HuH-7 (cell line): ENCODE measurements around the gene TRMU.
A peak's percentile ranks its signal among the peaks of the same experiment; 100 is the strongest.

Experiments
- DNase-seq: peaks from one replicate; pipeline ENCODE4 v3.0.0; 2011; ENCODE audit warnings: low spot score

Gene TRMU, protein sequence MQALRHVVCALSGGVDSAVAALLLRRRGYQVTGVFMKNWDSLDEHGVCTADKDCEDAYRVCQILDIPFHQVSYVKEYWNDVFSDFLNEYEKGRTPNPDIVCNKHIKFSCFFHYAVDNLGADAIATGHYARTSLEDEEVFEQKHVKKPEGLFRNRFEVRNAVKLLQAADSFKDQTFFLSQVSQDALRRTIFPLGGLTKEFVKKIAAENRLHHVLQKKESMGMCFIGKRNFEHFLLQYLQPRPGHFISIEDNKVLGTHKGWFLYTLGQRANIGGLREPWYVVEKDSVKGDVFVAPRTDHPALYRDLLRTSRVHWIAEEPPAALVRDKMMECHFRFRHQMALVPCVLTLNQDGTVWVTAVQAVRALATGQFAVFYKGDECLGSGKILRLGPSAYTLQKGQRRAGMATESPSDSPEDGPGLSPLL

DNA sequence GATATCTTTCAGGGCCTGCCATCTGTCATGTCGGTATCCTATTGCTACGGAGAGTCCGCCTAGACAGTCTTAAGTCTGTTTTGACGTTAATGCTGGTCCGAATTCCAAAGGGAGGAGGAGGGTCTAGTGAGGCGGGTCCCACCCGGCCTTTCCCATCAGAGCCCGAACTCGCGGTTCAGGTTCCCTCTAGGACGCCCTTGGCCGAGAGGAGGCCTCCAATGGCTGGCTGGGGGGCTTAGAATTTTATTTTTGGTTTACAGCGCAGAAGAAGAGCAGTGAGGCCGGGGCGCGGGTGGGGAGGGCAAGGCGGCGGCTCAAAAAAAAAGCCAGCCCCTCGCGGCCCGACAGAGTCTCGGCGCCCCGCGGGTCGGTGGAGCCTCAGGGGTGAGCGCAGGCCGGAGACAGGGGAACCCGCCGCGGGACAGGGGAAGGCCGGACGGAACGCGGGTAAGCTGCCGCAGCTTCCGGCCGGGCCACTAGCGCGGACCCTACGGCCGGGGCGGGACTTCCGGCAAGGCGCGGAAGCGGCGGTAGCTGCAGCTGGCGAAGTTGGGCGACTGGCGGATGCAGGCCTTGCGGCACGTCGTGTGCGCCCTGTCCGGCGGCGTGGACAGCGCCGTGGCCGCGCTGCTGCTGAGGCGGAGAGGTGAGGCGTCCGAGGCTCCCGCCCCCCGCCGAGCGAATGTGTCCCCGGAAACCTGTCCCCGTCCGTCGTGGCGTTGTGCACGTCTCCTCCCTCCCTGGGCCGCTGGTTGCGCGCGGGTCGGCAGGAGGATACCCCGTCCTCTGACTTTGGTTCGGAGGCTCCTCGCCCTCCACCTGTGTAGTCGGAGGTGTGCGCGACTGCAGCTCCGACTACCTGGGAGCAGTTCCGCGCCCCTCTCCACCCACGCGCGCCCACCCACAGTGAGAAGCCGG is at the start of gene TRMU:
TSS of gene TRMU (plus strand) at position 514 of the 918 bp plus-strand sequence. CDS start at position 565, 51 bp downstream.
- peak; percentile 97 for DNase-seq

DNA sequence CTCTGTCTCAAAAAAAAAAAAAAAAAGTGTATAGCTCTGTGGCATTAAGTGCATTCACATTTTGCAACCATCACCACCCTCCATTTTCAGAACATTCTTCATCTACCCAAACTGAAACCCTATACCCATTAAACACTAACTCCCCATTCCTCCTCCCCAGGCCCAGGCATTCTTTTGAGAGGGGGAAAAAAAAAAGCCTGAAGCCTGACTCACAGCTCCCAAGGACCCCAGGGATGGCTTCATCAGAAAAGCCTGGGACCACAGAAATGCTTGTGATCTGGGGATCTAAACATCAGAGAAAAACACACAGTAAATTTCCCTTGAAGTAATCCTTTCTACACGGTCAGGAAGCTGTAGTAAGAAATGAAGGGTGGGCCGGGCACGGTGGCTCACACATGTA is 49.5 kb upstream of the TRMU start:
- no peak for DNase-seq

DNA sequence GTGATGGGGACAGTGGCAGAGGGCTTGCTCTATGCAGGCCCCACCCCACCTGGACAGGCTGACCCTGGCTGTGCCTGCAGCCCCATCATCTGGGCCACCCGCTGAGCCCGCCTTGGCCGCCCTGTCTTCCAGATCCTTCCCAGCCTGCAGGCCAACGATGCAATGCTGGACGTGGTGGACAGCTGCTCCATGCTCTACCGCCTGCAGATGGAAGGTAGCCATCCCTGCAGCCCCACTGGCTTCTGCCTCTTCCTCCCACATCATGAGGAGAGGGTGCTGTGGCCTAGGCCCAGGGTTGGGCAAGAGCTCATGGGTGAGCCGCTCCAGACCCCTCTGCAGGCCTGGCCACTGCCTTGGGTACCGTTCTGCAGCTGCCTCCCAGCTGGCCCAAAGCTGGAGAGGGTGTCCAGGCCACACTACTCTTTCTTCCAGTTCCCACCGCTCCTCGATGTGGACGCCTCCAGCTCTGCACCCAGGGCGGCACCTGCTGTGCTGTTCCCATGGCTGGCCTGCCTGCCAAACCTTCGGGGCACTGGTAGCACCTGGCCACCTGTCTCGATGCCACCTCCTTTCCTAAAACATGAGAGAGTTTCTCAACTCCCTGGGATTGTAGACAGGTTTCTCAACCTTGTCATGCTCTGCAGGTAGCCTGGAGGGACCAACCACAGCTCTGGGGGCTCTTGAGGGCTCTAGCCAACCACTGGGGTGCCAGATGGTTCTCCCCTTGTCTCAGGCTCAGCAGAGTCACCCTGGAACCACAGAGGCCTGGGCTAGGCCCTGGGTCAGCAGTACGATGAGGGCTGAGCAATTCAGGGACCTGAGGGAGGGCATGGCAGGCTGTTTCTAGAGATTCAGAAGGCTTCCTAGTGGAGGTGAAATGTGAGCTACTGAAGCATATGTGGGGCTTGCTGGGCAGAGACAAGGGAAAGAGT is 48.3 kb upstream of the TRMU start:
- DNase-seq, result no peak

DNA sequence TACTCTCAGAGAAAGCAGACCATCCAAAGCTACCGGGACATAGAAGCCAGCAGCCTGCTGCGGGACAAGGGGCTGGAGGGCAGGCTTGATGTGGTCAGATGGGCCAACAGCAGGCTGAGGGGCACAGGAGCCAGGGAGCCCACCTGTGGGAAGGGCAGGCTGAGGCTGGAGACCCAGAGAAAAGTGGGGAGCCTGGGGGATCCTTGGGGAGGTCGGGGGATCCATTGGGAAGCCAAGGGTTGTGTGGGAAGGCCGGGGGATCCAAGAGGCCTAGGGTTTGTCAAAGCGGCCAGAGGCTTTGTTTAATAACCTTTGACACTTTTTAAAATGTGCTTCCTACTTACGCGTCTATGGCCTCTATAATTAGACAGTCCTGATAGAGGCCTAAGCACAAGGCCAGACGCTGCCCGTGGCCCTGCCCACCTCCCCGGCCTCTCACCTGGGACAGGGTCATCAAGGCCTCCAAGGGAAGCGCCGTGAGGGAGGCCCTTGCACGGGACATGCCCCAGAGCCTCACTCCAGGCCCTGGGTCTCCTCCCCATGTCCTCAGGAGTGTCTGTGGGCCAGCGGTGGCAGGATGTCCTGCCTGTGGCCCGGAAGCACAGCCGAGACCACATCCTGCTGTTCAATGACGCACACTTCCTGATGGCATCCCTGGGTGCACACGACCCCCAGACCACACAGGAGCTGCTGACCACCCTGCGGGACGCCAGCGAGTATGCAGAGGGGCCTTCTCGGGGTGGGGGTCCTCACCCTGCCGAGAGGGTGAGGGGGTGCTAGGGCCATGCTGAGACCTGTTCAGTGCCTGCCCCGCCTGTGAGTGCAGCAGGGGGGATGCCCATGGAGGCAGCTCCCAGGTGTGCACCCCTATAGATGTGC is 47.4 kb upstream of the TRMU start:
- DNase-seq, result no peak

DNA sequence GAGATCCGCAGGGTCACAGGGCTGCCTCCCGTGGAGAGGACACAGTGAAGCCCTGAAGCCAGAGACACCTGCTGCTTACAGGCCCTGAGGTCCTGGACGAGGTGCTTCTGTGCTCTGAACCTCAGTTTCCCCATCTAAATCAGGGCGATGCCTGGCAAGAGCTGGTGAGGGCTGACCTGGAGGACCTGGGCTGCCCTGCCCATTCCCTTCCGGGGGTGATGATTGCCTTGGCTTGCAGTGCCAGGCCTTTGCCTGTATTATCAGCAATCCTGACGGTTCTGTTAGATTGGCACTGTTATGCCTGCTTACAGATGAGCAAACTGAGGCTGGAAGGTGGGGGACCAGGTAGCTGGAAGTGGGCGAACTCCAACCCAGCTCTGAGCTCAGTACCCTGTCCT is 46.7 kb upstream of the TRMU start:
- DNase-seq, result no peak

DNA sequence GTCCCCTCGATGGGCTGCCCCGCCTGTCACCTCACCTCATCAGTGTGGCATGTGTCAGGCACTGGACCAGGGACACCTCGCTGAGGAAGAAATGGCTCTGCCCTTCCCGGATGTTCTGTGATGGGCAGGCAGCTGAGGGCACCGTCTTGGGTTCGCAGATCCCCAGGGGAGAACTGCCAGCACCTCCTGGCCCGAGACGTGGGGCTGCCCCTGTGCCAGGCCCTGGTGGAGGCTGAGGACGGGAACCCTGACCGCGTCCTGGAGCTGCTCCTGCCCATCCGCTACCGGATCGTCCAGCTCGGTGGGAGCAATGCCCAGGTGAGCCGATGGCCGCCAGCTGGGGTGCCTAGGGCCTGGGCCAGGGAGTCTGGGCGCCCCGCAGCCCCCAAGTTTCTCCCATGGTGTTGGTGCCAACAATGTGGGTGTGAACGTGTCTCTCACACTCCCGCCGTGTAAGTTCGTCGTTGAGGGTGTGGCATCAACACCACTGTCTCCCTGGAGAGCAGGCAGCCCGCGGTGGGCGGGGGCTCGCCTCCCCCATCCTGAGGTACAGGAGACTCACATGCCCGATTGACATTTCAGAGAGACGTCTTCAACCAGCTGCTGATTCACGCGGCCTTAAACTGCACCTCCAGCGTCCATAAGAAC is 46.1 kb upstream of the TRMU start:
- DNase-seq, result no peak

DNA sequence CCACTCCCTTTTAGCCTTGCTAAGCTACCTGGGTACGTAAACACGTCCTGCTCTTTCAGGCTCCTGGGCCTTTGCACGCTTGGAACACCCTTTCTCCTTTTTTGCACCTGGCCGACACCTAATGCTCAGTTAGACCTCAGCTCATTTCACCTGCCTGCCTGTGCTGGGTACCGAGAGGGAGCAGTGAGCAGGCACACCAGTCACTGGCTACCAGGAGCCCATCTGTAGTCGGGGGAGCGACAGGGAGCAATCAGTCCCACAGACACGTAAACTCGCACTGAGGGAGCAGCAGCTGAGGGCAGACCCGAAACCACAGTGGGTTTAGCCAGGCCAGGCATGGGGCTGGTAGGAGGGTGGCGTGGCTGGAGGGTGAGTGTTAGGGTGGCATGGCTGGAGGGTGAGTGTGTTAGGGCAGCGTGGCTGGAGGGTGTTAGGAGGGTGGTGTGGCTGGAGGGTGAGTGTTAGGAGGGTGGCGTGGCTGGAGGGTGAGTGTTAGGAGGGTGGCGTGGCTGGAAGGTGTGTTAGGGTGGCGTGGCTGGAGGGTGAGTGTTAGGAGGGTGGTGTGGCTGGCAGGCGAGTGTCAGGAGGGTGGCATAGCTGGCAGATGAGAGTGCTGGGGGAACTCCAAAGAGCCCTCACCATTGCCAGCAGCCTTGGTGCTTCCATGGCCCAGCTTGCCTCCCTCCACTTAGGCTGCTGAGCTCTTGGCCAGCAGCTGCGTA is 45.2 kb upstream of the TRMU start:
- DNase-seq, result no peak

DNA sequence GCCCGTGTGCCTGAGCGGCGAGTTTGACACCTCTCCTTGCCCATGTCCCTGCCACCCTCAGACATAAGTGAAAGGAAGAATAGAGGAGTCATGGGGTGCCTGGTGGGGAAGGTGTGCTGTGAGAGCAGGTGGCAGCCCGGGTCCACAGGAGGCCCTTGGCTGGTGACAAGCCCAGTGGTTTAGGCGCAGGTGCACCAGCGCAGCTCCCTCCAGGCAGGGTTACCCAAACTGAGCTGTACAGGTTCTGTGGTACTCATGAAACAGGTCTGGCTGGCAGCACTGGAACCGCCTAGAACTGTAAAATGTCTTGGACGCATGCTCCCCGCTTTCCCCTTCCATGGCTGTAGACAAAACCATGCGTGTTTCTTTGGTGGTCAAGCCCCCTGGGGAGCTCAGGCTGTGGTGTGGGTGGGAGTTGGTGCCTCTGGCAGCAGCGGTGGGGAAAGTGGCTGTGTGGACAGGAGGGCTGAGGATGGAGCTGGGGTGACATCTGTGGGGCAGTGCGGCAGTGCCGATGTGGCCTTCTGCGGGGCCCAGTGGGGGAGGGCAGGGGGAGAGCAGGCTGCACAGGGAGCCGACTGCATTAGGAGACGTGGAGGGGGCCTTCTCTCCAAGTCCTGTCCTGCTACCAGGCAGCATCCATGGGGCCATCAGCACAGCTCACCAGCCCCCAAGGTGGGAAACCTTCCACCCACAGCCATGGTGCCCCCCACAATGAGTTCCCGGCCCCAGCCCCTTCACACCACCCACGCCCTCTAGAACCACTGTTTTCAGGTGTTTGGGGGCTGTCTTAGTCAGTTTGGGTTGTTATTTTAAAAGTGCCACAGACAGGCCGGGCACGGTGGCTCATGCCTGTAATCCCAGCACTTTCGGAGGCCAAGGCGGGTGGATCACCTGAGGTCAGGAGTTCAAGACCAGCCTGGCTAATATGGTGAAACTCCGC is 44.4 kb upstream of the TRMU start:
- no peak for DNase-seq

DNA sequence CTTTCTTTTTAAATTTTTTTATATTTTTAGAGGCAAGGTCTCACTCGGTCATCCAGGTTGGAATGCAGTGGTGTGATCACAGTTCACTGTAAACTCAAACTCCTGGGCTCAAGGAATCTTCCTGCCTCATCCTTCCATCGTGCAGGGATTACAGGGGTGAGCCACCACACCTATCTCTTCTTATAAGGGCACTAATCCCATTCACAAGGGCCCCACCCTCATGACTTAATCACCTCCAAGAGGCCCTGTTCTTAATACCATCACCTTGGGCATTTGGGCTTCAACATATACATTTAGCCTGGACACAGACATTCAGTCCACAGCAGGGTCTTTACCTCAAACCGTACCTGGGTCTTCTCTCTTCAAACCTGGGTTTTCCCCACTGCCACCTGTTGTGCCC is 43.3 kb upstream of the TRMU start:
- DNase-seq, result no peak

DNA sequence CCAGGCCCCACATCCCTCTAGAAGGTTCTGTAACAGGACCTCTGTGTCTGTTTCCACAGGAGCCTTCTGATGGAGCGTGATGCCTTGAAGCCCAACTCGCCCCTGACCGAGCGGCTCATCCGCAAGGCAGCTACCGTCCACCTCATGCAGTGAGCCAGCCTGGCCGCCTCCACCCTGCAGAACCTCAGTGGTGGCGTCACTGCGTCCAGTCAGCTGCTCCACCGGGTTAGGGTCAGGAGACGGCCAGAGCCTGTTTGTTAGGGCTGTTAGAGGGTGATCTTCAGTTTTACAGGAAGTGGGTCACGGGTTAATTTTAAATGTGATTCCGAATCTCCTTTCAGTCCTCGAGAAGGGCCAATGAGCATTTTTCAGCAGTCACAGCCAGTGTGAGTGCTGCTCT is 42.8 kb upstream of the TRMU start:
- no peak for DNase-seq

DNA sequence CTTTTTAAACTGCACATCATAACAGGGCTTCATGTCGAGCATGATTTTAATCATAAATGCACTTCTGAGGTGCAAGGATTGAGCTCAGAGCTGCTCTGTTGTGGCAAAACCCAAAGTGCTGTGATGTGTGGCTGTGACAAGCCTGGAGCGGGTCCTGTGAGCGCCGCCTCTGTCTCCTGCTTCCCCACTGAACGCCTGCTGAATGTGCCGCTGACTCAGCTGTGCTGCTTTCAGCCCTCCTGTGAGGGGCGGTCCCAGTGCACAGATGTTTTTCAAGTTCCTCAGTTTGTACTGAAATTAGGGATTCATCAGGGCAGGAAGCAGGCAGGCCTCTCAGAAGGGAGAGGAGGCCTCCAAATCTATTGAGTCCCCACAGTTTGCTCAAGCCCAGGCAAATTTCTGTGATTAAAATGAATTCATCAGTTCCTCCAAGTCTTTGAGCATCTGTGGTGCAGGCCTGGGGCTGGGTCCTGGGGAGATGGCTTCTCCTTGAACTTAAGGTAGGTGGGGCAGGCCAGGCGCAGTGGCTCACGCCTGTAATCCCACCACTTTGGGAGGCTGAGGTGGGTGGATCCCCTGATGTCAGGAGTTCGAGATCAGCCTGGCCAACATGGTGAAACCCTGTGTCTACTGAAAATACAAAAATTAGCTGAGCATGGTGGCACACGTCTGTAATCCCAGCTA is 41.8 kb upstream of the TRMU start:
- DNase-seq, result no peak

DNA sequence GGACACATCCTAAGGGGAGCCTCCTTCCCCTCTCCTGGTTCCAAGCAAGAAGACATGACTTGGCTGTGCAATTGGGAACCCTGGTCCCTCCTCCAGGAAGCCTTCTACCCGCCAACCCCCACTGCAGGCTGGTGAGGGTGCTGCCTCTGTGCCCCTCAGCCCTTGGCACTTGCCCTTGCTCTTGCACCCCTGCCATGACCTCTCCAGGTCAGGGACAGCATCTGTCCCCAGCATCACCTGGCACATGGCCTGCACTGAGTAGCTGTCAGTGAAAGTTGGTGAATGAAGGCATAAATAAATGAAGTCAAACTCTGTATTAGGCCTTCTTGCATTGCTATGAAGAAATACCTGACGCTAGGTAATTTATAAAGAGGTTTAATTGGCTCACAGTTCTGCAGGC is 40.7 kb upstream of the TRMU start:
- DNase-seq, result no peak

DNA sequence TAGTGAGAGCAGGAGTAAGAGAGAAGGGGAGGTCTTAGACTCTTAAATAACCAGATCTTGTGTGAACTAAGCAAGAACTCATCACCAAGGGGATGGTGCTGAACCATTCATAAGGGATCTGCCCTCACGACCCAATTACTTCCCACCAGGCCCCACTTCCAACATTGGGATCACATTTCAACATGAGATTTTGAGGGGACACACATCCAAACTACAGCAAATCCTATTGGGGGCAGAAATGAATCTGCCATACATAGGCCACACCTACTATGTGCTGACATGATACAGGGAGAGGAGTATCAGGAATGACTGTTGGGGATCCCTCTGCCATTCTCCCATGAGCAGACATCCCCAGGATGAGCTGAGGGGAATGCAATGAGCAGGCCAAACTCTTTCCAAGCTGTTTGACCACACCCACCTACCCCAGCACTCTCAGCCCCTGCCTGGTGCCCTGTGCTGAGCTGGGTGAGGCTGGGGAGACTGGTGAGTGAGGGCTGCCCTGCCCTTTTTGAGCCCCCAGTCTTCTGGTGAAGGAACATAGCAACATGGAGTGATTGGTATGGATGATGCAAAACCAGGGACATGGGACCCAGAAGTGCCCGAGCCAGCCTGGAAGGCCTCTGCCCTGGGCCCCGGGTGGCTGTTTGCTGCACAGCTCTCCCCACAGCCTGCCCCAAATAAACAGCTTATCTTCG is 40.1 kb upstream of the TRMU start:
- DNase-seq, result peak; percentile 45

DNA sequence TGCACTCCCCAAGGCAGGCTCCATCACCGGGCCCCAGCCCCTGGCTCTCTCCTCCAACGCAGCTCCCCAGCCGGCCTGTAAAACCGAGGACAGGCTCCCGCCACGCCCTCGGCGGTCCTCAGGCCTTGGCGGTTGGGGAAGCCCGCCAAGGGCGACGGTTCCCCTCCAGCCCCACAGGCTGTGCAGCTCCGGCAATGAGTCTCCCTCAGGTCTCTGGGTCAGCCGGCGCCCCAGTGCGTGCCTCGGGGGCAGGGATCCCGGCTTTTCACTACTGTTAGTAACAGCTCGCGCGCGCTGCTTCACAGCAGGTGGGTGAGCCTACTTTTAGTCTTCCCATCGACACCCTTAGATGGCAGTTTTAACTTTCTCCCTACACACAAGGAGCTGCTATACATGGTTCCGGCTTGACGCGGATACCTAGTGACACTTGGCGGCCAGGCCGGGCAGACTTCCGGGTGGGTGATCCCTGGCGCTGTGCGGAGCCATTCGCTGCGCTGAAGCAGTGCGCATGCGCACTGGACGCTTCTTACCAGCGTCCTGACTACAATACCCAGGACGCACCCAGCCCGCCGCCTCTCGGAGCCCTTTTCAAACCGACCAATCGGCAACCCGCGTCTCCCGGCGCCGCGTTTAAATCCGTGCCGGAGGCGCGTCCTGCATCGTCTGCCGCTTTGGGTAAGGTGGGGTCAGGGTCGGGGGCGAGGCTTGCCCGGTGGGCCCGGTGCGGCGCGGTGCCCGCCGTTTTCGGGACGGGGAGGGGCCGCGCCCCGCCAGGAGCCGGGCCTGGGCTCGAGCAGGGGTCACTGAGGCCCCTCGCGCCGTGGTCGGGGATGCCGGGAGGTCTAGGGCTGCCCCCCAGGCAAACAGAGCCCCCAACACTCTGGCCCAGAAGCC is 39.0 kb upstream of the TRMU start, which contains the start of gene GTSE1:
TSS of gene GTSE1 (plus strand) at position 614 of the 894 bp plus-strand sequence. CDS start 531 bp downstream, outside the sequence.
- peak; percentile 100 for DNase-seq

DNA sequence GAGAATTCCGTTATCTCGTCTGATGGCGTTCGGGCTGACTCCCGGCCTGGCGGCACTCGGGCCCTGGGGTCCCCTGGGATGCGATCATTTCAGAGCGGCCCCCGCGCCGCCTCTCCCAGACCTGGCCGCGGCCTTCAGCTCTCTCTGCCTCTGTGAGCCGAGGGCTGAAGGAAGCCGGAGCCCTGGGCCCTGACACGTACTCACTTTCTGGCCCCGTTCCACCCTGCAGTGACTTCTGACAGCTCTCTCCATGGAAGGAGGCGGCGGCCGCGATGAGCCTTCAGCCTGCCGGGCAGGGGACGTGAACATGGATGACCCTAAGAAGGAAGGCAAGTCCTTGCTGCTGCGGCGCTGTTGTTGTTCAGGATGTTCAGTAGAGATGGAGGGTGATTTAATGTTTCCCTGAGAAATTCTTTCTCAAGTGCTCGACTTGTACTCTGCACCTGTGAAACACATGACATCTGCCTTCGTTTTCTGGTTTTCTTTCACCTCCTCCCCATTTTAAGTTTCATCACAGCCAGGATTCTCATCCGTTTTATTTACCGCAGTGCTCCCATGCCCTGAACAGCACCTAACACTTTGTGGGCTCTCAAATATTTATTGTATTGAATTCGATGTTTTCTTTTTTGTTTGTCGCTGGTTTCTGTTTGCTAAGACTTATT is 38.2 kb upstream of the TRMU start:
- peak; percentile 32 for DNase-seq

DNA sequence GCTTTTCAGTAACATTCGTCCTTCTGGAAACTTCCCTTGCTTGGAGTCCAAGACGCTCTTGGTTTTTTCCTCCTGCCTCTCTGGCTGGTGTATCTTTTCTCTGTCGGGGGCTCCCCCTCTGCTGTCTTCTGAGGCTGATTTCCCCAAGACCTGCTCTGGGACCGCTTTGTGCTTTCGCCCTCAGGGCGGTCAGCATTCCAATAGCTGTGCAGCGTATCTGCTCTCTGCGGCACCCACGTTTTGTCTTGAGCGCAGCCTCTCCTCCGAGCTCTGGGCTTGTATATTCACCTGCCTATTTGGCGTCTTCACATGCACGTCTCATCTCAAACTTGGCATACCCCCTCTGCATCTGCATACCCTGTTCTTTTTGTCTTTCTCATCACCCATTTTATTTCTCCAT is 36.4 kb upstream of the TRMU start:
- DNase-seq, result no peak
